GM12864 (cell line): ENCODE data around the gene PKLR.
"Not testable (repeated sequence)": the region's sequence is repeated elsewhere in the genome, so short reads cannot be mapped to it uniquely, and the experiment has no call there.

ENCODE experiments used
- DNase-seq: peaks from one replicate; pipeline ENCODE4 v3.0.0-alpha.2; 2011; ENCODE audit warnings: low read depth
- H3K4me3 ChIP-seq: 2 replicates; pipeline ENCODE4 v1.5.1; 2011; ENCODE audit warnings: mild to moderate bottlenecking, low read depth, low read length, control low read depth
- TF ChIP-seq, protein P1 (sequence below): IDR thresholded peaks from 2 replicates; pipeline ENCODE4 v1.5.1; 2011; ENCODE audit warnings: low read depth, mild to moderate bottlenecking, moderate library complexity, low read length, control low read depth, inconsistent platforms; ENCODE audit errors: missing control alignments

Gene PKLR

DNA sequence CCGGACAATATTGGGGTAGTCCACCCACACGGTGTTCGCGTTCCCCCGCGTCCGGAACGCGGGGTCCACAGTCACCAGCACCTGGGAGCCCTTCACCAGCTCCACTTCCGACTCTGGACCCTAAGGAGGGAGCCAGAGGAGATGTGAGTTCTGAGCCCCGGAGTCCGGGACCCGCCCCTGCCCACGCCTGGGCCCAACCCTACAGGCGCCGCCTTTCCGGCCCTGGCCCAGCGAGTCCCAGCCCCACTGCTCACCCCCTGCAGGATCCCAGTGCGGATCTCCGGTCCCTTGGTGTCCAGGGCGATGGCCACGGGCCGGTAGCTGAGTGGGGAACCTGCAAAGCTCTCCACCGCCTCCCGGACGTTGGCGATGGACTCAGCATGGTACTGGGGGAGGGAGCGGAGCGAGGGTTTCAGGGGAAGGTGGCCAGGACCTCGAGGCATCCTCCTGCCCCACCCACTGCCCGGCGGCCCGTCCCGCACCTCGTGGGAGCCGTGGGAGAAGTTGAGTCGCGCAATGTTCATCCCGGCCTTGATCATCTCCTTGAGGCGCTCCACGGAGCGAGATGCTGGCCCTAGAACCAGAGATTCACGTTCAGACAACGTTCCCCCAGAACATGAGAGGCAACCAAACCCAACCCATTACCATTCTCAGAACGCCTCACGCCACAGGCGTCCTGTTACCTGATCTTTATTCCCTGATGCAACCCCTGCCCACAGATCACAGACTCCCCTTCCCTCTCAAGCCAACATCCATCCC, 5.9 kb downstream of the PKLR start:
- no peak overlapping the region for H3K4me3 ChIP-seq
- TF ChIP-seq, protein P1, sequence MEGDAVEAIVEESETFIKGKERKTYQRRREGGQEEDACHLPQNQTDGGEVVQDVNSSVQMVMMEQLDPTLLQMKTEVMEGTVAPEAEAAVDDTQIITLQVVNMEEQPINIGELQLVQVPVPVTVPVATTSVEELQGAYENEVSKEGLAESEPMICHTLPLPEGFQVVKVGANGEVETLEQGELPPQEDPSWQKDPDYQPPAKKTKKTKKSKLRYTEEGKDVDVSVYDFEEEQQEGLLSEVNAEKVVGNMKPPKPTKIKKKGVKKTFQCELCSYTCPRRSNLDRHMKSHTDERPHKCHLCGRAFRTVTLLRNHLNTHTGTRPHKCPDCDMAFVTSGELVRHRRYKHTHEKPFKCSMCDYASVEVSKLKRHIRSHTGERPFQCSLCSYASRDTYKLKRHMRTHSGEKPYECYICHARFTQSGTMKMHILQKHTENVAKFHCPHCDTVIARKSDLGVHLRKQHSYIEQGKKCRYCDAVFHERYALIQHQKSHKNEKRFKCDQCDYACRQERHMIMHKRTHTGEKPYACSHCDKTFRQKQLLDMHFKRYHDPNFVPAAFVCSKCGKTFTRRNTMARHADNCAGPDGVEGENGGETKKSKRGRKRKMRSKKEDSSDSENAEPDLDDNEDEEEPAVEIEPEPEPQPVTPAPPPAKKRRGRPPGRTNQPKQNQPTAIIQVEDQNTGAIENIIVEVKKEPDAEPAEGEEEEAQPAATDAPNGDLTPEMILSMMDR, result no peak

DNA sequence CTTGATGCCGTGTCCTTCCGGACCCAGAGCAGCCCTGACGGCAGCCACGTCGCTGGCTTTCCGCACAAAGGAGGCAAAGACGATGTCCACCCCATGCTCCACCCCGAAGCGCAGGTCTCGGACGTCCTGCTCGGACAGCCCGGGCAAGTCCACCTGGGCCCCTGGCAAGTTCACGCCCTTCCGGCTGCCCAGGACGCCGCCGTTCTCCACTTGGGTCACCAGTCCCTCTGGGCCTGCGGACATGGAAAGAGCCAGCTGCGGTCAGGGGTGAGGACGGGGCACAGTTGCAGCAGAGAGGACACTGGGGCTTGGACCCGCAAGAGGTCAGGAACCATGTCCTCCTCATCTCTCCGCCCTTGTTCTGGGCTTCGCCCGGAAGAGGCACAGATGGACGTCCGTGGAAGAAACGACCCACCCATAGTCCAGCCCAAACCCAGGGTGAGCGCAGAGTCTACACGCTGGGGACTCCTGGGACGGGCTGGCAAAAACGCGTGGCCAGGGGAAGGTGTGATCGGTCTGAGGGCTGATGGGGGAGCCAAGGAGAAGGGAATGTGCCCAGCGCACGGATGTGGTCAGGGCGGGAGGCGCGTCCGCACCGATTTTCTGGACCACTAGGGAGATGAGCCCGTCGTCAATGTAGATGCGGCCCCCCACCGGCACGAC, 6.6 kb downstream of the PKLR start:
- no peak overlapping the region for H3K4me3 ChIP-seq
- DNase-seq, result no peak
- TF ChIP-seq, protein P1, result no peak

More for the DNA sequence above, 5.9 kb downstream of the PKLR start:
- no peak for DNase-seq

DNA sequence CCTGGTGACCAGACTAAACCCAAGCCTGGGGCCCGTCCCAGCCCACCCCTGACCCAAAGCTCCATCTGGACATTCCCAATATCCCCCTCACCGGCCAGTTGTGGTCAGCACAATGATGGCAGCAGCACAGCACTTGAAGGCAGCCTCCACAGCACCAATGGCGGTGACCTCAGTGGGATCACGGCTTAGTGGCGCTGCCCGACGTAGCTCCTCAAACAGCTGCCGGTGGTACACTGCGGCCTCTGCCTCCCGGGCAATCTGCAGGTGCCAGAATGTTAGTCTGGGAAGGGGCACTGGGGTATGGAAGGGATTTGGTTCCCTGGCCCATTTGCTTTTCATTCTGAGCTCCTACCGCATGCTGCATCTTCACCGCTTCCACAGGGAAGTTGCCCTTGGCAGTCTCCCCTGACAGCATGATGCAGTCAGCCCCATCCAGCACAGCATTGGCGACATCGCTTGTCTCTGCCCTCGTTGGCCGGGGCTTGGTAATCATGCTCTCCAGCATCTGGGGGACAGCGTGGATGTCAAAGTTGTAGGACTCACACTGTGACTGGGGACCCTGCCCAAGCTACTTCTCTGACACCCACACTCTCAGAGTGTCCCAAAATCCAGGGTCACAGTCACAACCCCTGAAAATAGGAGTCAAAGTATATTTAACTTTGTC, 8.0 kb downstream of the PKLR start:
- no peak for DNase-seq
- TF ChIP-seq, protein P1, result no peak
- H3K4me3 ChIP-seq, result no peak overlapping the region

DNA sequence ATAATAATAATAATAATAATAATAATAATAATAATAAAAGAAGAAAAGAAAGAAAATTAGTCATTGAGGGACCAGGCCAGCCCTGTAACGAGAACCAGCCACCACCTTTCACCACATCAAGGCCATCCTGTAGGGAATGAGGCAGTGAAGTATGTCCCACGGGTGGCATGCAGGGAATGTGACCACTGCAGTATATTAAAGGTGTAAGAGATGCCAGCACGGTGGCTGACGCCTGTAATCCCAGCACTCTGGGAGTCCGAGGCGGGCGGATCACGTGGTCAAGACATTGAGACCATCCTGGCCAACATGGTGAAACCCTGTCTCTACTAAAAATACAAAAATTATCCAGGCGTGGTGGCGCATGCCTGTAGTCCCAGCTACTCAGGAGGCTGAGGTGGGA, 10.2 kb downstream of the PKLR start:
- not testable (repeated sequence) for H3K4me3 ChIP-seq, DNase-seq

DNA sequence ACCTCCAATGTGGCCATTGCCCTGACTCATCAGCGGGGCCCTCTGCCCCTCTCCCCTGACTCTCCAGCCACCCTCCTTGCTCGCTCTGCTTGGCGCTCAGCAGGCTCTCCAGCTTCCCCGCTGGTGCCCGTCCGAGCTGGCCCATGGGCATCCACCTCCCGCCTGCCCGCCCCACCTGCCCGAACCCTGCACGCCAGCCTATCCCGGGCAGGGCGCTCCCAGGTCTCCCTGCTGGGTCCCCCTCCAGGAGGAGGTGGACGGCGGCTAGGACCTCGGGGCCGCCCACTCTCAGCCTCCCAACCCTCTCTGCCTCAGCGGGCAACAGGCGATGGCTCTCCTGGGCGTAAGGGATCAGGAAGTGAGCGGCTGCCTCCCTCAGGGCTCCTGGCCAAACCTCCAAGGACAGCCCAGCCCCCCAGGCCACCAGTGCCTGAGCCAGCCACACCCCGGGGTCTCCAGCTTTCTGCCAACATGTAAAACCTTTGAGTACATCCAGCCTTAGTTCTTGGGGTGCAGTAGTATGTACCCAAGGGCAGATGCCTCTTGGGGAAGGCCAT, 13.2 kb downstream of the PKLR start:
- H3K4me3 ChIP-seq, result no peak overlapping the region
- DNase-seq, result no peak
- TF ChIP-seq, protein P1, result no peak

DNA sequence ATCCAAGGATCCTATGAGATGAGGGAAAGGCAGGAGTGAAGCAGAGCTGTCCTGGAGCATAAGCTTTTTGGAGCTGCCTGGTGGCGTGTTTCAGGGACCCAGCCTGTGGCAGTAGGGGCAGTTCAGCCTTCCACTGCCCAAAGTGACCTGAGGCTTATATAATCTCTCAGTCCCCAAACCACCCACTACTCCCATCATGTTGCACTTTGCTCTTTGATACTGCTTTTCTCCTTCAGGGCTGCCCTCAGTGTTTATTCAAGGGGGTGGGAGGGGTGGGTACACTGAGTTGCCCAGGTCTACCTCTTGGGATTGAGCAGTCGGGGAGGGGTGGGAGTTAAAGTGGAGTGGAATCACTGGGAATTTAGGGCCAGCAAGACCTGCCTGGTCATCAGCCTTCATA, 14.7 kb downstream of the PKLR start:
- TF ChIP-seq, protein P1, result no peak
- no peak overlapping the region for H3K4me3 ChIP-seq
- no peak for DNase-seq

DNA sequence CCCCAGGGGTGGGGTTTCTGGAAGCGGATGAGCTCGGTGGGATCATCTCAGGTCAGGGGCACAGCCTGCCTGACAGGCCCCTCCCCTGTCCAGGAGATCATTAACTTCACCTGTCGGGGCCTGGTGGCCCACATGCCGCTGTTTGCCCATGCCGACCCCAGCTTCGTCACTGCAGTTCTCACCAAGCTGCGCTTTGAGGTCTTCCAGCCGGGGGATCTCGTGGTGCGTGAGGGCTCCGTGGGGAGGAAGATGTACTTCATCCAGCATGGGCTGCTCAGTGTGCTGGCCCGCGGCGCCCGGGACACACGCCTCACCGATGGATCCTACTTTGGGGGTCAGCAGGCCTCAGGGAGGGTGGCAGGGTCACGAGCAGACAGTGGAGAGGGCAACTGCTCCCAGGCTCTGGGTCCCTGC, 15.6 kb downstream of the PKLR start:
- TF ChIP-seq, protein P1, result no peak
- no peak for DNase-seq
- H3K4me3 ChIP-seq, result no peak overlapping the region
